ENCODE results near the gene ACTA1. TPM values are rescaled to one million over a fixed set of nuclear protein-coding genes. Genes with fewer than 3 reads are reported as not detected.
"Not testable (repeated sequence)": the region's sequence is repeated elsewhere in the genome, so short reads cannot be mapped to it uniquely, and the experiment has no call there.

The ACTA1 gene
- total RNA-seq, 1 experiment from 2014 or later = not detected

DNA sequence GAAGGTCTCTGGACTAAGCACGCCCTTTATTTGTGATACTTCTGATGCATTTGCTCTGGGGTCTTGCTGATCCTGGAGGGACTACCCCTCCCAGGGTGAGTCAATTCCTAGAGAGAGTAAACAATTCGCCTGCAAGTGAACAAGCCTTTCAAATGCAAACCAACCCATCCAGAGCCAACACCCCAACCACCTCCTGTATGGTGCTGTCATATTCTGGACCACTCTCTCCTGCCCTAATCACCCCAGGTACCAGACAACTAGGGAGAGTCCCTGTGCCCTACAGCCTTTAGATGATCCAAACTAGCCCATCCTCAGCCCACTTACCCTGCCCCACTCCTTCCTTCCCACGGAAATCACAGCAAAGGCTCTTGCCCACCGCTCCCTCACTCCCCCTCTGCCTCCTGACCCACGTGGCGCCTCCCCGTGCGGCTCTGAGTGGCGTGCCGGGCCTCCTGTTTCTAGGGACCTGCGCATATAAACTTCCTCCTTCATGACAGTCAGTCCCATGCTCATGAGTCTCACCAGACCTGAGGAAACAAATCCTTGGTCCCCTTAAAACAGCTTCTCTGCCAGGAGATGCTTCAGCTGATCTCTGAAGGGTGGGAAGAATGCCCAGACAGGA lies 37.2 kb downstream of the ACTA1 start:
- no peaks in the 10 kb centered on the region for H3K27me3 ChIP-seq (ENCODE audit: control insufficient read depth, insufficient read depth, low read length)
- BruUV-seq (replicated peaks) = no TSS peak
- CTCF ChIA-PET = no interaction called here
- in situ Hi-C loops (cut with HindIII; ENCODE audit: low pct_unique_long_range_greater_than_20kb, low sequenced_read_pairs) = no loop called here
- POLR2A ChIA-PET = no interaction called here
- no peak for TF ChIP-seq SIN3A (IDR thresholded peaks at IDR 0.05; ENCODE audit: borderline replicate concordance, insufficient read depth, low read depth, low read length)
- no peak for TF ChIP-seq TCF7L2 (IDR thresholded peaks at IDR 0.05; ENCODE audit: low read depth, low read length)
- no peak for TF ChIP-seq REST (IDR thresholded peaks at IDR 0.05; ENCODE audit: insufficient read depth in 1 of 2, low read depth in 2 of 2, low read length in 1 of 2)
- TF ChIP-seq CTCF (IDR thresholded peaks at IDR 0.05) = no peak
- TF ChIP-seq POLR2AphosphoS5 (IDR thresholded peaks at IDR 0.05; ENCODE audit: low read depth, low read length) = no peak
- ATAC-seq (no peak), DNase-seq (ENCODE audit: low read depth, low spot score) (no peak)
- no peaks in the 10 kb centered on the region for H3K9me3 ChIP-seq (ENCODE audit: control insufficient read depth, insufficient read depth, low read depth, low read length)
- H3K36me3 ChIP-seq (ENCODE audit: control insufficient read depth, insufficient read depth, low read length) = no peaks in the 10 kb centered on the region
- H3K4me1 ChIP-seq (ENCODE audit: control insufficient read depth, insufficient read depth, low read length) = no peaks in the 10 kb centered on the region
- H3K27ac ChIP-seq (ENCODE audit: low read length) = no peak overlapping the region
- no peak overlapping the region for H3K4me3 ChIP-seq (ENCODE audit: low read depth in 2 of 2, low read length in 2 of 2)
- intact Hi-C loops (cut with micrococcal nuclease; ENCODE audit: unreplicated experiment) = no loop called here

- intact Hi-C loops (cut with micrococcal nuclease; ENCODE audit: unreplicated experiment); CTCF ChIA-PET; H3K4me3 ChIP-seq (ENCODE audit: low read depth in 2 of 2, low read length in 2 of 2): not testable (repeated sequence)
Observed at GRCh38 chr1:229394517-229394916, 39.4 kb downstream of the ACTA1 start.

GRCh38 chr1:229392936-229393335 lies 41.0 kb downstream of the ACTA1 start:
- Histone ChIP-seq H3K4me3 (ENCODE audit: low read depth in 2 of 2, low read length in 2 of 2) (no peak overlapping the region), H3K27me3 (ENCODE audit: control insufficient read depth, insufficient read depth, low read length) (no peaks in the 10 kb centered on the region), H3K9me3 (ENCODE audit: control insufficient read depth, insufficient read depth, low read depth, low read length) (no peaks in the 10 kb centered on the region), H3K36me3 (ENCODE audit: control insufficient read depth, insufficient read depth, low read length) (no peaks in the 10 kb centered on the region), H3K4me1 (ENCODE audit: control insufficient read depth, insufficient read depth, low read length) (no peaks in the 10 kb centered on the region), H3K27ac (ENCODE audit: low read length) (no peak overlapping the region)
- no peak for TF ChIP-seq CTCF (IDR thresholded peaks at IDR 0.05)
- no peak for TF ChIP-seq POLR2AphosphoS5 (IDR thresholded peaks at IDR 0.05; ENCODE audit: low read depth, low read length)
- no peak for TF ChIP-seq SIN3A (IDR thresholded peaks at IDR 0.05; ENCODE audit: borderline replicate concordance, insufficient read depth, low read depth, low read length)
- TF ChIP-seq TCF7L2 (IDR thresholded peaks at IDR 0.05; ENCODE audit: low read depth, low read length) = no peak
- no peak for TF ChIP-seq REST (IDR thresholded peaks at IDR 0.05; ENCODE audit: insufficient read depth in 1 of 2, low read depth in 2 of 2, low read length in 1 of 2)
- in situ Hi-C loops (cut with HindIII; ENCODE audit: low pct_unique_long_range_greater_than_20kb, low sequenced_read_pairs) = no loop called here
- intact Hi-C loops (cut with micrococcal nuclease; ENCODE audit: unreplicated experiment) = no loop called here
- ATAC-seq (no peak), DNase-seq (ENCODE audit: low read depth, low spot score) (no peak)
- ChIA-PET CTCF (interaction anchor here (0.6 kb wide), 2 partner anchors 62 to 162 kb away, joined by 4 read pairs; no protein-coding TSS in a partner anchor), POLR2A (interaction anchor here (0.6 kb wide), 1 partner anchor 210 kb away, joined by 8 read pairs; no protein-coding TSS in a partner anchor)
- no TSS peak for BruUV-seq (replicated peaks)

More at GRCh38 chr1:229394517-229394916, 39.4 kb downstream of the ACTA1 start:
- in situ Hi-C loops (cut with HindIII; ENCODE audit: low pct_unique_long_range_greater_than_20kb, low sequenced_read_pairs); H3K27ac ChIP-seq (ENCODE audit: low read length); ATAC-seq; POLR2A ChIA-PET; H3K9me3 ChIP-seq (ENCODE audit: control insufficient read depth, insufficient read depth, low read depth, low read length); H3K4me1 ChIP-seq (ENCODE audit: control insufficient read depth, insufficient read depth, low read length); H3K36me3 ChIP-seq (ENCODE audit: control insufficient read depth, insufficient read depth, low read length); DNase-seq (ENCODE audit: low read depth, low spot score); BruUV-seq (replicated peaks); H3K27me3 ChIP-seq (ENCODE audit: control insufficient read depth, insufficient read depth, low read length): not testable (repeated sequence)
